Hepatocyte (in vitro differentiated cells): ENCODE measurements around the gene PCDHA7.

ENCODE experiments used
- EZH2 ChIP-seq: fragments of 200-600 bp; sonication (generic); IDR thresholded peaks from 2 replicates; pipeline ENCODE4 v1.6.1; 2016; ENCODE audit warnings: antibody characterized with exemption, mild to moderate bottlenecking, borderline replicate concordance
- TF ChIP-seq, protein P1 (sequence below): fragments of 200-600 bp; sonication (generic); IDR thresholded peaks from 2 replicates; pipeline ENCODE4 v1.5.1; 2016; ENCODE audit warnings: antibody characterized with exemption, mild to moderate bottlenecking; ENCODE audit not compliant: poor library complexity

DNA sequence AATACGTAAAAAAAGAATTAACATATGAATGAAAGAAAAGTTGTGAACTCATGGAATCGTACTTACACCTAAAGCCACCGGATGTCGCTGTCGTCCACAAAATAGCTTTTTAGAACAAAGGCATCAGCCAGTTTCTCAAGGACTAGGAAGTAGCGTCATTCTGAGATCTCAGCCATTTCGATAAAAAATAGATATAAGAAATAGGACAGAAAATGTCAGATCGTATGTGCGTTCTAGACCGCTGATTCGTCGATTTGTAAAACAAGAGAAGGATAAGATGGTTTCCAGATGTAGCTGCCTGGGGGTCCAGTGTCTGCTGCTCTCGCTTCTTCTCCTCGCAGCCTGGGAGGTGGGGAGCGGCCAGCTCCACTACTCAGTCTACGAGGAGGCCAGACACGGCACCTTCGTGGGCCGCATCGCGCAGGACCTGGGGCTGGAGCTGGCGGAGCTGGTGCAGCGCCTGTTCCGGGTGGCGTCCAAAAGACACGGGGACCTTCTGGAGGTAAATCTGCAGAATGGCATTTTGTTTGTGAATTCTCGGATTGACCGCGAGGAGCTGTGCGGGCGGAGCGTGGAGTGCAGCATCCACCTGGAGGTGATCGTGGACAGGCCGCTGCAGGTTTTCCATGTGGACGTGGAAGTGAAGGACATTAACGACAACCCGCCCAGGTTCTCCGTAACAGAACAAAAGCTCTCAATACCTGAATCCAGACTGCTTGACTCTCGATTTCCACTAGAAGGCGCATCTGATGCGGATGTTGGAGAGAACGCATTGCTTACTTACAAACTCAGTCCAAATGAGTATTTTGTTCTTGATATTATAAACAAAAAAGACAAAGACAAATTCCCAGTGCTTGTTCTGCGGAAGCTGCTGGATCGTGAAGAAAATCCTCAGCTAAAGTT, 22.0 kb downstream of the PCDHA7 start, which contains the start of gene PCDHA10:
- TF ChIP-seq, protein P1, sequence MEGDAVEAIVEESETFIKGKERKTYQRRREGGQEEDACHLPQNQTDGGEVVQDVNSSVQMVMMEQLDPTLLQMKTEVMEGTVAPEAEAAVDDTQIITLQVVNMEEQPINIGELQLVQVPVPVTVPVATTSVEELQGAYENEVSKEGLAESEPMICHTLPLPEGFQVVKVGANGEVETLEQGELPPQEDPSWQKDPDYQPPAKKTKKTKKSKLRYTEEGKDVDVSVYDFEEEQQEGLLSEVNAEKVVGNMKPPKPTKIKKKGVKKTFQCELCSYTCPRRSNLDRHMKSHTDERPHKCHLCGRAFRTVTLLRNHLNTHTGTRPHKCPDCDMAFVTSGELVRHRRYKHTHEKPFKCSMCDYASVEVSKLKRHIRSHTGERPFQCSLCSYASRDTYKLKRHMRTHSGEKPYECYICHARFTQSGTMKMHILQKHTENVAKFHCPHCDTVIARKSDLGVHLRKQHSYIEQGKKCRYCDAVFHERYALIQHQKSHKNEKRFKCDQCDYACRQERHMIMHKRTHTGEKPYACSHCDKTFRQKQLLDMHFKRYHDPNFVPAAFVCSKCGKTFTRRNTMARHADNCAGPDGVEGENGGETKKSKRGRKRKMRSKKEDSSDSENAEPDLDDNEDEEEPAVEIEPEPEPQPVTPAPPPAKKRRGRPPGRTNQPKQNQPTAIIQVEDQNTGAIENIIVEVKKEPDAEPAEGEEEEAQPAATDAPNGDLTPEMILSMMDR = peak; percentile 60
- no peak for TF ChIP-seq EZH2
